Glomerular visceral epithelial cell (primary cell): ENCODE data around the gene PRTG.

Experiments used
- DNase-seq: peaks from one replicate; pipeline ENCODE4 v3.0.0-alpha.2; 2016; ENCODE audit errors: extremely low spot score

PRTG gene

GRCh38 chr15:55564347-55565145, 178.4 kb downstream of the PRTG start:
- no peak for DNase-seq

DNA sequence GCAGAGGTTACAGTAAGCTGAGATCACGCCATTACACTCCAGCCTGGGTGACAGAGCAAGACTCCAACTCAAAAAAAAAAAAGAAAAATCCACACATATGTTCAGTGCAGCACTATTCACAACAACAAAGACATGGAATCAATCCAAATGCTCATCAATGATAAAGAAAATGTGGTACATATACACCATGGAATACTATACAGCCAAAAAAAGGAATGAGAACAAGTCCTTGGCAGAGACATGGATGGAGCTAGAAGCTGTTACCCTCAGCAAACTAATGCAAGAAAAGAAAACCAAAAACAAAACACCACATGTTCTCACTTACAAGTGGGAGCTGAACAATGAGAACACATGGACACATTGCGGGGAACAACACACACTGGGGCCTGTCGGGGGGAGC, 180.4 kb downstream of the PRTG start:
- no peak for DNase-seq
